ENCODE measurements around the gene POLR2E.

DNA sequence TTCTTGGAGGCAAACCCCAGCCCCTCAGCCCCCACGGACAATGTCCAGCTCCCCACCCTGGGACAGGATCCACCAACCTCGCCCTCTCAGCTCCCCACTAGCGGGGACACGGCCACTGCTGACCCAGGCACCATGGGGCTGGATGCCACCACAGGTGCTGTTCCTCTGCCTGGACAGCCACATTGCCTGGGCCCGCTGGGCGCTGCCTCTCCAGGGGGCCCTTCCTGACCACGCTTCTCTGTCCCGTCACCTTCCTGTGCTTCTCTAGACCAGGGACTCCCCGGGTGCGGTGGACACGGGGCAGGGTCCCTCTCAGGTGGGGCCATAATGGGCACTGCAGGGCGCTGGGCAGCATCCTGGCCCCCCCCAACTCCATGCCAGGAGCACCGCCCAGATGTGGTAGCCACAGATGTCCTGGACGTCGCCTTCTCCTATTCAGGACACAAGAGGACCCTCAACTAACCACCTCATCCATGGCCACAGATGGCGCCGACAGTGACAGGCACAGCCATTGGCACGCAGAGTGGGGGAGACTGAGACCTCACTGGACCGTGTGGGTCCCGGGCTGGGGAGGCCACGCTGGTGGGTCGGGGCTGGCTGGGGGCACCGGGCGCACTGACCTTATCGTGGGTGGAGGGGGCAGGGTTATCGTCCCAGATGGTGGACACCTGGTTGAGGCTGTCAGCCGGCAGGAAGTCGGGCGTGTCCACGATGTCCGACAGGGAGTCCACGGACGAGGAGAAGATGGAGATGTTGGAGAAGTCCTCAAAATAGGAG, 32.0 kb upstream of the POLR2E start:
- TF ChIP-seq, protein P1, sequence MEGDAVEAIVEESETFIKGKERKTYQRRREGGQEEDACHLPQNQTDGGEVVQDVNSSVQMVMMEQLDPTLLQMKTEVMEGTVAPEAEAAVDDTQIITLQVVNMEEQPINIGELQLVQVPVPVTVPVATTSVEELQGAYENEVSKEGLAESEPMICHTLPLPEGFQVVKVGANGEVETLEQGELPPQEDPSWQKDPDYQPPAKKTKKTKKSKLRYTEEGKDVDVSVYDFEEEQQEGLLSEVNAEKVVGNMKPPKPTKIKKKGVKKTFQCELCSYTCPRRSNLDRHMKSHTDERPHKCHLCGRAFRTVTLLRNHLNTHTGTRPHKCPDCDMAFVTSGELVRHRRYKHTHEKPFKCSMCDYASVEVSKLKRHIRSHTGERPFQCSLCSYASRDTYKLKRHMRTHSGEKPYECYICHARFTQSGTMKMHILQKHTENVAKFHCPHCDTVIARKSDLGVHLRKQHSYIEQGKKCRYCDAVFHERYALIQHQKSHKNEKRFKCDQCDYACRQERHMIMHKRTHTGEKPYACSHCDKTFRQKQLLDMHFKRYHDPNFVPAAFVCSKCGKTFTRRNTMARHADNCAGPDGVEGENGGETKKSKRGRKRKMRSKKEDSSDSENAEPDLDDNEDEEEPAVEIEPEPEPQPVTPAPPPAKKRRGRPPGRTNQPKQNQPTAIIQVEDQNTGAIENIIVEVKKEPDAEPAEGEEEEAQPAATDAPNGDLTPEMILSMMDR (IDR thresholded peaks at IDR 0.05): no peak
- TF ChIP-seq POLR2A (IDR thresholded peaks at IDR 0.05): no peak
